Pericardium fibroblast (primary cell): ENCODE data around the gene CFAP45. TPM values are rescaled to one million over a fixed set of nuclear protein-coding genes. Genes with fewer than 3 reads are reported as not detected.

Source experiments
- total RNA-seq: library from RNA; depleted of rRNA; stranded (reverse); fragments of >200 nt; gene quantifications from 2 replicates; pipeline ENCODE4 v1.2.3, GENCODE V29; 2015

CFAP45 gene
- total RNA-seq: 0.12 TPM in 1 of 2 replicates, not detected in the other

GRCh38 chr1:159900086-159900680, at the start of gene CFAP45:
Gene CFAP45 (minus strand): TSS chr1:159900165. CDS start chr1:159900098, 67 bp downstream.

DNA sequence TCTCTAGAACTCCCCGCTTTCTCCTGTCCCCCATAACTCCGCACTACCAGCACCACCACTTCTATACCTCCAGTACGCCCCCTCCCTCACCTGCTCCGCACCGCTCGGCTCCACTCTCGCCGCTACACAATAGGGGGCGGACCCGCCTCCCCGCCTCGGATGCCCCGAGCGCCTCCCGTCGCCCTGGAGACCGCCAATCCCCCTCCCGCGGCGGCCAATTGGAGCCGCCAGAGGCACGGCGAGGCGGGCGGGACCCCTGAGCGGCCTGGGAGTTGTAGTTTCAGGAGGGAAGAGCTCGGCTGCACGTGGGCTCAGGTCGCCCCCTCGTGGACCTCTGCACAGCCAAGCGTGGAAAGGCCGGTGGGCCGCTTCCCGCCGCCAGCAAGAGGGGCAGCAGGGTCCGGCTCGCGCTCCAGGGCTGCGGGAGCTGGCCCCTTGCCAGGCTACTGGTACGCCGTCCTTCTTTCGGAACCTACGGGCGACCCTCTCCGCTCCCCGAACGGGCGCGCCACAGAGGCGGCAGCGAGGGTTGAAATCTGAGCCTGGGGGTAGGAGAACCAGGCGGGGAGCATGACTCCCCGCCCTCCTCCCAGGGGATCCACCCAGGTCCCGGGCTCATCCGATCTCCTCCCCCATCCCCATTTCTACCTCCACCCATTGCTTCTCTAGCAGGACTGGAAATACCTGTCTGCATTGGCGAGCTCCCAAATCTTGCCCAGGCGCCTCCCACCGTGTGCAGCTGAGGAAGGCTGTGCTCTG, 45.7 kb upstream of the CFAP45 start, which contains the start of gene IGSF9:
Gene IGSF9, minus strand, starts transcription at position 131 of the 759 bp plus-strand sequence. CDS start 2,159 bp downstream, outside the sequence.

GRCh38 chr1:159924791-159925718, 25.1 kb upstream of the CFAP45 start, which contains the start of gene TAGLN2:
Gene TAGLN2 (minus strand): TSS chr1:159925507. CDS start chr1:159920509, 4,998 bp downstream.

DNA sequence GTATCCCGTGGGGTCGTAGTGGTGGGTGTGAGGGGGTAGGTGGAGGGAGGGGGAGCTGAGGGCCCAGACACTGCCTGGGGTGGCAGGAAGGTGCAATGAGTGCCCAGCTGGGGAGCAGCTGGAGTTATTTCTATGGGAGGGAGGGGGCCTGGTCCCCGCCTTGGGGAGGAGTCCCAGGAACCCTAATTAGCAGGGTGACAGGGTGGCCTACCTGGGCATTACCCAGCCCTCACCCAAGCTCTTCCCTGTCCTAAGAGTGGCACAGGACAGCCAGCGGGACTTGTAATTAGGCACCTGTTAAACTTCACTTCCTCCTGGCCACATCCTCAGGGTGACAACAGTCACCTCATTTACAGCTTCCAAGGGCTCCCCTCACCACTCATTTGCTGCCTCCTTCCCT, 37.4 kb downstream of the CFAP45 start, which contains the start of gene VSIG8:
Gene VSIG8, minus strand, starts transcription at position 101 of the 400 bp plus-strand sequence. CDS start 136 bp downstream, outside the sequence.

GRCh38 chr1:159826441-159827101, 73.4 kb downstream of the CFAP45 start, which contains the start of gene SLAMF8:
Gene SLAMF8 (plus strand): TSS chr1:159826873. CDS start chr1:159826899, 26 bp downstream.

Other genes with a start within 250 kb of the CFAP45 start
- gene CRP, start 185.6 kb downstream of the CFAP45 start, total RNA-seq: 0.23 TPM in 1 of 2 replicates, not detected in the other
- 36.9 and 104 TPM in 2 replicates for gene DUSP23, start 119.2 kb downstream of the CFAP45 start, total RNA-seq
- not detected in 2 replicates for gene FCRL6, start 97.8 kb downstream of the CFAP45 start, total RNA-seq
- gene SLAMF8, start 73.3 kb downstream of the CFAP45 start, total RNA-seq: 0.09 and 1.5 TPM in 2 replicates
- gene VSIG8, start 37.5 kb downstream of the CFAP45 start, total RNA-seq: 0.12 TPM in 1 of 2 replicates, not detected in the other
- 251 and 454 TPM in 2 replicates for gene TAGLN2, start 25.3 kb upstream of the CFAP45 start, total RNA-seq
- 0.09 and 2.0 TPM in 2 replicates for gene IGSF9, start 45.4 kb upstream of the CFAP45 start, total RNA-seq
- gene SLAMF9, start 54.1 kb upstream of the CFAP45 start, total RNA-seq: not detected in 2 replicates
- gene PIGM, start 131.8 kb upstream of the CFAP45 start, total RNA-seq: 2.3 TPM in 2 replicates
- gene KCNJ10, start 170.0 kb upstream of the CFAP45 start, total RNA-seq: 0.12 TPM in 1 of 2 replicates, not detected in the other
- 0.60 TPM in 1 of 2 replicates, not detected in the other for gene KCNJ9, start 181.4 kb upstream of the CFAP45 start, total RNA-seq
- gene IGSF8, start 198.5 kb upstream of the CFAP45 start, total RNA-seq: 11.2 and 15.9 TPM in 2 replicates
- 1.2 and 1.8 TPM in 2 replicates for gene ATP1A2, start 215.6 kb upstream of the CFAP45 start, total RNA-seq